C4-2B (cell line): ENCODE results near the gene PLAU.
"Not testable (repeated sequence)": the region's sequence is repeated elsewhere in the genome, so short reads cannot be mapped to it uniquely, and the experiment has no call there.

Experiments used
- ZFX ChIP-seq: fragments of 450-650 bp; IDR thresholded peaks from 2 replicates; pipeline ENCODE4 v1.6.1; 2017
- TF ChIP-seq, protein P1 (sequence below): fragments of 450-650 bp; conservative IDR thresholded peaks from 2 replicates; pipeline ENCODE4 v1.5.1; 2017; ENCODE audit warnings: mild to moderate bottlenecking

DNA sequence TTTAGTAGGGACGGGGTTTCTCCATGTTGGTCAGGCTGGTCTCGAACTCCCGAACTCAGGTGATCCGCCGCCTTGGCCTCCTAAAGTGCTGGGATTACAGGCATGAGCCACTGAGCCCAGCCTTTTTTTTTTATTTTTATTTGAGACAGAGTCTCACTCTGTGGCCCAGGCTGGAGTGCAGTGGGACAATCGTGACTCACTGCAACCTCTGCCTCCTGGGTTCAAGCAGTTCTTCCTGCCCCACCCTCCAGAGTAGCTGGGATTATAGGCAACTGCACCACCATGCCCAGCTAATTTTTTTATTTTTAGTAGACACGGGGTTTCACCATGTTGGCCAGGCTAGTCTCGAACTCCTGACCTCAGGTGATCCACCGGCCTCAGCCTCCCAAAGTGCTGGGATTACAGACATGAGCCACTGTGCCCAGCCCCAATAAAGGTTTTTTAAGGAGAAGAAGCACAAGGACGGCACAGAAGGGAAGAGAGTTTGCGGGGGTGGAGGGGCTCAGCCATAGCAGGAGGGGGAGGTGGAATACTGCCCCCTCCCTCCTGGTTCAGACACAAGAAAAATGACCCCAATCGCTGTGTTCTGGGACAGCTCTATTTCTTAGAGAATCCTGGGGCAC, 54.4 kb downstream of the PLAU start:
- TF ChIP-seq, protein P1, sequence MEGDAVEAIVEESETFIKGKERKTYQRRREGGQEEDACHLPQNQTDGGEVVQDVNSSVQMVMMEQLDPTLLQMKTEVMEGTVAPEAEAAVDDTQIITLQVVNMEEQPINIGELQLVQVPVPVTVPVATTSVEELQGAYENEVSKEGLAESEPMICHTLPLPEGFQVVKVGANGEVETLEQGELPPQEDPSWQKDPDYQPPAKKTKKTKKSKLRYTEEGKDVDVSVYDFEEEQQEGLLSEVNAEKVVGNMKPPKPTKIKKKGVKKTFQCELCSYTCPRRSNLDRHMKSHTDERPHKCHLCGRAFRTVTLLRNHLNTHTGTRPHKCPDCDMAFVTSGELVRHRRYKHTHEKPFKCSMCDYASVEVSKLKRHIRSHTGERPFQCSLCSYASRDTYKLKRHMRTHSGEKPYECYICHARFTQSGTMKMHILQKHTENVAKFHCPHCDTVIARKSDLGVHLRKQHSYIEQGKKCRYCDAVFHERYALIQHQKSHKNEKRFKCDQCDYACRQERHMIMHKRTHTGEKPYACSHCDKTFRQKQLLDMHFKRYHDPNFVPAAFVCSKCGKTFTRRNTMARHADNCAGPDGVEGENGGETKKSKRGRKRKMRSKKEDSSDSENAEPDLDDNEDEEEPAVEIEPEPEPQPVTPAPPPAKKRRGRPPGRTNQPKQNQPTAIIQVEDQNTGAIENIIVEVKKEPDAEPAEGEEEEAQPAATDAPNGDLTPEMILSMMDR = not testable (repeated sequence)
- not testable (repeated sequence) for TF ChIP-seq ZFX
